ENCODE measurements around the gene LRBA. TPM values are rescaled to one million over a fixed set of nuclear protein-coding genes. Genes with fewer than 3 reads are reported as not detected.
A peak's percentile ranks its signal among the peaks of the same experiment; 100 is the strongest.

Gene LRBA
- total and polyA plus RNA-seq, 4 donors = 8.2 to 69.8 (median 32.8) TPM

DNA sequence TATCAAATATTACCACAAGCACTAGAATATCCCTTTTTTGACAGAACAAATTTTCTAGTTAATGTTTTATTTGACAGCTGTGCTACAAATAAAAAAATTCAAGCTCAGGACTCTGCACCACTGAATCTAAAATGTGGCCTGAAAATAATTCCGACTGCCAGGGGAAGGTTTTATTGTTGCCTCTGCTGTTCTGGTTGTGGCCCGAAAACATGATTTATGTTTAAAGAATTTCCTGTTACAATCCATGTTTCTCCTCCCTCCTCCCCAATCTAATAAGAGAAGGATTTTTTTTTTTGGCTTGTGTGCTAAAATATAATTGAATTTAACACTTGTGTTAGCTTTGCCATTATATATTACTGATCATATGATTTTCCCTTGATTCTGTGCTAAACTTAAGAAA, 709.1 kb downstream of the LRBA start:
- WGBS = 69% methylated on average over 2 of the region's 2 CpGs

DNA sequence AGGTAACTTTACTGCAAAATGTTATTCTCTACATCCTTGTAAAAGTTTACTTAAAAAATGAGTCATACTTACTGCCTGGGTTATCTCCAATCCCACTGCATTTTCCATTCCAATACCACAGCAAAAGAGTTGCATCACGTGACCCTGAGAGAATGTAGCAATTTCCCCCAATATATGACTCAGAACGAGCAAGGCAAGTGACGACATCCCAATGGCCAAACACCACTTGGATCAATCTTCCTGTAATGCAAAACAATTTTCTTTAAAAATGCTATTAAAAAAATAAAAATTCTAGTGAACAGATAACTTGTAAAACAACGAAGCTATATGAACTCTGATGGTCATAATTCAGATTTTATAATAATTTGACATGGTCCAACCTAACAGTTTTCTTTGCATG, 712.5 kb downstream of the LRBA start:
- H3K4me1 ChIP-seq (ENCODE audit: control insufficient read depth in 4 of 4, insufficient read depth in 4 of 4, low read length in 3 of 4) = peaks cover 0 to 6% (median 1%) of the 10 kb centered on the region in 4 donors
- no peak overlapping the region for H3K4me3 ChIP-seq (ENCODE audit: low read depth in 1 of 3, low read length in 3 of 3)
- H3K9me3 ChIP-seq (ENCODE audit: control insufficient read depth in 4 of 4, low read length in 3 of 4) = no peaks in the 10 kb centered on the region
- TF ChIP-seq, protein P1, sequence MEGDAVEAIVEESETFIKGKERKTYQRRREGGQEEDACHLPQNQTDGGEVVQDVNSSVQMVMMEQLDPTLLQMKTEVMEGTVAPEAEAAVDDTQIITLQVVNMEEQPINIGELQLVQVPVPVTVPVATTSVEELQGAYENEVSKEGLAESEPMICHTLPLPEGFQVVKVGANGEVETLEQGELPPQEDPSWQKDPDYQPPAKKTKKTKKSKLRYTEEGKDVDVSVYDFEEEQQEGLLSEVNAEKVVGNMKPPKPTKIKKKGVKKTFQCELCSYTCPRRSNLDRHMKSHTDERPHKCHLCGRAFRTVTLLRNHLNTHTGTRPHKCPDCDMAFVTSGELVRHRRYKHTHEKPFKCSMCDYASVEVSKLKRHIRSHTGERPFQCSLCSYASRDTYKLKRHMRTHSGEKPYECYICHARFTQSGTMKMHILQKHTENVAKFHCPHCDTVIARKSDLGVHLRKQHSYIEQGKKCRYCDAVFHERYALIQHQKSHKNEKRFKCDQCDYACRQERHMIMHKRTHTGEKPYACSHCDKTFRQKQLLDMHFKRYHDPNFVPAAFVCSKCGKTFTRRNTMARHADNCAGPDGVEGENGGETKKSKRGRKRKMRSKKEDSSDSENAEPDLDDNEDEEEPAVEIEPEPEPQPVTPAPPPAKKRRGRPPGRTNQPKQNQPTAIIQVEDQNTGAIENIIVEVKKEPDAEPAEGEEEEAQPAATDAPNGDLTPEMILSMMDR (IDR thresholded peaks at IDR 0.05; ENCODE audit: low read depth, low read length, missing input control) = no peak
- TF ChIP-seq ZBTB33 (IDR thresholded peaks at IDR 0.05) (no peak), RAD21 (IDR thresholded peaks at IDR 0.05) (peak in 1 of 2 donors; percentile 12), SP1 (IDR thresholded peaks at IDR 0.05) (no peak), RXRA (IDR thresholded peaks at IDR 0.05) (peak in 1 of 2 donors; percentile 17), JUND (IDR thresholded peaks at IDR 0.05) (peak; percentile 95), ATF3 (IDR thresholded peaks at IDR 0.05) (peak; percentile 90)
- WGBS = 60% methylated on average over 4 of the region's 4 CpGs
- no peak overlapping the region for H3K27ac ChIP-seq (ENCODE audit: low read depth in 1 of 2, low read length in 2 of 2)
- H3K27me3 ChIP-seq (ENCODE audit: control insufficient read depth in 4 of 4, insufficient read depth in 4 of 4, low read length in 3 of 4) = no peaks in the 10 kb centered on the region
- no peak overlapping the region for H3K9ac ChIP-seq (ENCODE audit: low read depth in 1 of 2, low read length in 2 of 2)
- DNase-seq (ENCODE audit: low spot score) = no peak
- no peaks in the 10 kb centered on the region for H3K36me3 ChIP-seq (ENCODE audit: control insufficient read depth in 4 of 4, insufficient read depth in 3 of 4, low read depth in 1 of 4, low read length in 3 of 4)

More for the DNA sequence above, 709.1 kb downstream of the LRBA start:
- Histone ChIP-seq H3K4me3 (ENCODE audit: low read depth in 1 of 3, low read length in 3 of 3) (no peak overlapping the region), H3K9me3 (ENCODE audit: control insufficient read depth in 4 of 4, low read length in 3 of 4) (no peaks in the 10 kb centered on the region), H3K36me3 (ENCODE audit: control insufficient read depth in 4 of 4, insufficient read depth in 3 of 4, low read depth in 1 of 4, low read length in 3 of 4) (peaks cover 0 to 3% (median 1%) of the 10 kb centered on the region in 4 donors), H3K4me1 (ENCODE audit: control insufficient read depth in 4 of 4, insufficient read depth in 4 of 4, low read length in 3 of 4) (peaks cover 0 to 6% (median 1%) of the 10 kb centered on the region in 4 donors), H3K27ac (ENCODE audit: low read depth in 1 of 2, low read length in 2 of 2) (peak overlapping the region; percentile 7 to 16), H3K27me3 (ENCODE audit: control insufficient read depth in 4 of 4, insufficient read depth in 4 of 4, low read length in 3 of 4) (no peaks in the 10 kb centered on the region), H3K9ac (ENCODE audit: low read depth in 1 of 2, low read length in 2 of 2) (no peak overlapping the region)
- DNase-seq (ENCODE audit: low spot score) = no peak
- no peak for TF ChIP-seq HNF4G (IDR thresholded peaks at IDR 0.05)
- TF ChIP-seq RAD21 (IDR thresholded peaks at IDR 0.05) = peak in 1 of 2 donors; percentile 9

GRCh38 chr4:150299816-150300215, 715.3 kb downstream of the LRBA start:
- DNase-seq (ENCODE audit: low spot score) = no peak
- no peak overlapping the region for H3K4me3 ChIP-seq (ENCODE audit: low read depth in 1 of 3, low read length in 3 of 3)
- H3K4me1 ChIP-seq (ENCODE audit: control insufficient read depth in 4 of 4, insufficient read depth in 4 of 4, low read length in 3 of 4) = no peaks in the 10 kb centered on the region
- H3K36me3 ChIP-seq (ENCODE audit: control insufficient read depth in 4 of 4, insufficient read depth in 3 of 4, low read depth in 1 of 4, low read length in 3 of 4) = no peaks in the 10 kb centered on the region
- H3K9ac ChIP-seq (ENCODE audit: low read depth in 1 of 2, low read length in 2 of 2) = no peak overlapping the region
- no peak overlapping the region for H3K27ac ChIP-seq (ENCODE audit: low read depth in 1 of 2, low read length in 2 of 2)
- H3K9me3 ChIP-seq (ENCODE audit: control insufficient read depth in 4 of 4, low read length in 3 of 4) = no peaks in the 10 kb centered on the region
- 94% methylated on average over 4 of the region's 4 CpGs for WGBS
- H3K27me3 ChIP-seq (ENCODE audit: control insufficient read depth in 4 of 4, insufficient read depth in 4 of 4, low read length in 3 of 4) = no peaks in the 10 kb centered on the region
- TF ChIP-seq RXRA (IDR thresholded peaks at IDR 0.05) = no peak
- no peak for TF ChIP-seq HNF4G (IDR thresholded peaks at IDR 0.05)
- no peak for TF ChIP-seq TAF1 (conservative IDR thresholded peaks at IDR 0.05)
- TF ChIP-seq GABPA (IDR thresholded peaks at IDR 0.05 in 1 of 2, conservative IDR thresholded peaks at IDR 0.05 in 1 of 2) = no peak
- TF ChIP-seq RAD21 (IDR thresholded peaks at IDR 0.05) = no peak
- no peak for TF ChIP-seq ZBTB33 (IDR thresholded peaks at IDR 0.05)
- no peak for TF ChIP-seq SP1 (IDR thresholded peaks at IDR 0.05)
- TF ChIP-seq NR2F2 (IDR thresholded peaks at IDR 0.05) = no peak
- TF ChIP-seq HNF4A (conservative IDR thresholded peaks at IDR 0.05) = no peak
- TF ChIP-seq, protein P1 (IDR thresholded peaks at IDR 0.05; ENCODE audit: low read depth, low read length, missing input control) = no peak
- no peak for TF ChIP-seq JUND (IDR thresholded peaks at IDR 0.05)
- TF ChIP-seq EGR1 (IDR thresholded peaks at IDR 0.05; ENCODE audit: low read depth in 2 of 2) = no peak
- TF ChIP-seq, protein P2, sequence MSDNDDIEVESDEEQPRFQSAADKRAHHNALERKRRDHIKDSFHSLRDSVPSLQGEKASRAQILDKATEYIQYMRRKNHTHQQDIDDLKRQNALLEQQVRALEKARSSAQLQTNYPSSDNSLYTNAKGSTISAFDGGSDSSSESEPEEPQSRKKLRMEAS (IDR thresholded peaks at IDR 0.05) = no peak

Measured in liver (tissue), 9 donors.